Lower leg skin (tissue), 3 donors: Measurements from ENCODE around the gene FGF21.

Experiments used
- POLR2A ChIP-seq, 2 donors: fragments of 450-650 bp; IDR thresholded peaks; one replicate each; pipeline ENCODE4 v1.6.1; 2016 to 2017; ENCODE audit warnings: antibody characterized with exemption in 2 of 2, mild to moderate bottlenecking in 1 of 2, moderate library complexity in 1 of 2
- TF ChIP-seq, protein P1 (sequence below), 3 donors: fragments of 450-650 bp; IDR thresholded peaks; one replicate each; pipeline ENCODE4 v1.5.1; 2016; ENCODE audit warnings: antibody characterized with exemption in 3 of 3, mild to moderate bottlenecking in 3 of 3, moderate library complexity in 2 of 3

DNA sequence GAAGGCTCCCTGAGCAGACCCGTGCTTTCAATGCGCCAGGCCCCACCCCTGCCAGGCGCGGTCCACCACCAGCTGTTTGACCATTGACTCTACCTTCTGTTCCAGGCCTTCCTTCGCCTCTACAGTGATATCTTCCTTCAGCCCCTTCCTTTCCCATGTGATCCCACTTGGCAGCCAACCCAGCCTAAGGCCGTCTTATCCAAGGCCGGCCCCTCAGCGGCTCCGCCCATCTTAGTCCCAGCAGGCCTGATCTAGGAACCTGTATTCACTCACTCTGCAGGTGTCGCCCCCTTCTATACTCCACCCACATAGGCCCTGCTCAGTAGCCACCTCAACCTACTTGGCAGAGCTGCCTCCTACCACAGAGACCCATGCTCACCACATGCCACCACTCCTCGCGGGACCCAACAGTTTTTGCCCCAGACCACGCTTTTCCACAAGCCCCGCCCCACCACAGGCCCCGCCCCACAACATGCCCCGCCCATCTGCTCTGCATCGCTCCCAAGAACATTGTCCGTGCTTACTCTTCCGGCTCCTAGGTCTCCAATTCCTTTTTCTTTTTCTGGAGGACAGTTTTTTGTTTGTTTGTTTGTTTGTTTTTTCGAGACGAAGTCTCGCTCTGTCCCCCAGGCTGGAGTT lies 17.8 kb upstream of the FGF21 start:
- TF ChIP-seq, protein P1, sequence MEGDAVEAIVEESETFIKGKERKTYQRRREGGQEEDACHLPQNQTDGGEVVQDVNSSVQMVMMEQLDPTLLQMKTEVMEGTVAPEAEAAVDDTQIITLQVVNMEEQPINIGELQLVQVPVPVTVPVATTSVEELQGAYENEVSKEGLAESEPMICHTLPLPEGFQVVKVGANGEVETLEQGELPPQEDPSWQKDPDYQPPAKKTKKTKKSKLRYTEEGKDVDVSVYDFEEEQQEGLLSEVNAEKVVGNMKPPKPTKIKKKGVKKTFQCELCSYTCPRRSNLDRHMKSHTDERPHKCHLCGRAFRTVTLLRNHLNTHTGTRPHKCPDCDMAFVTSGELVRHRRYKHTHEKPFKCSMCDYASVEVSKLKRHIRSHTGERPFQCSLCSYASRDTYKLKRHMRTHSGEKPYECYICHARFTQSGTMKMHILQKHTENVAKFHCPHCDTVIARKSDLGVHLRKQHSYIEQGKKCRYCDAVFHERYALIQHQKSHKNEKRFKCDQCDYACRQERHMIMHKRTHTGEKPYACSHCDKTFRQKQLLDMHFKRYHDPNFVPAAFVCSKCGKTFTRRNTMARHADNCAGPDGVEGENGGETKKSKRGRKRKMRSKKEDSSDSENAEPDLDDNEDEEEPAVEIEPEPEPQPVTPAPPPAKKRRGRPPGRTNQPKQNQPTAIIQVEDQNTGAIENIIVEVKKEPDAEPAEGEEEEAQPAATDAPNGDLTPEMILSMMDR (IDR thresholded peaks at IDR 0.05) = no peak
- no peak for TF ChIP-seq POLR2A (IDR thresholded peaks at IDR 0.05)
